Stomach (tissue), 4 donors: Measurements from ENCODE around the gene ERBIN.

Experiments used
- EP300 ChIP-seq: sonication (generic); formaldehyde crosslinking; IDR thresholded peaks from one replicate; pipeline ENCODE4 v1.6.1; 2017; ENCODE audit warnings: antibody characterized with exemption
- POLR2AphosphoS5 ChIP-seq, 3 donors: sonication (generic); formaldehyde crosslinking; IDR thresholded peaks; one replicate each; pipeline ENCODE4 v1.6.1; 2016; ENCODE audit warnings: antibody characterized with exemption in 3 of 3
- TF ChIP-seq, protein P1 (sequence below), 7 experiments: fragments of 450-650 bp in 4 of 7; fragments of 200-600 bp in 3 of 7; sonication (generic) in 3 of 7; IDR thresholded peaks; one replicate each; pipeline ENCODE4 v1.5.1; 2016 to 2019; ENCODE audit warnings: antibody characterized with exemption in 7 of 7, control low read depth in 2 of 7, mild to moderate bottlenecking in 1 of 7

DNA sequence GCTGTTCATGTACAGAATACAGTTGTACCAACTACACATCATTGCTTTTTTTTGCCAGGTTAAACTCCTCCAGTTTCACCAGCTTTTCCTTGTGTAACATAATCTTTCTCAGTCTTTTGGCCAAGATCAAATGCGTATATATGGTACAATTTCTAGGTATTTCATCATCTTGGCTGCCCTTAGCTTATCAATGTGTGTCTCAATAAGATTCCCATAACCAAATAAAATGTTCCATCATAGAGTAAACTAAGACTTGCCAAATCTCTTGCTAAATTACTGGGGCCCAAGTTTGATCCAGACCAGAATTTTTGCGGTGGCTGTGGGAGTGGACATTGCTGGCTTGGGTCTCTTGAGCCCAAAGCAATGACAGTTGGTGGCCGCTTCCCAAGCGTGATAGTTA lies 24.3 kb upstream of the ERBIN start:
- TF ChIP-seq, protein P1, sequence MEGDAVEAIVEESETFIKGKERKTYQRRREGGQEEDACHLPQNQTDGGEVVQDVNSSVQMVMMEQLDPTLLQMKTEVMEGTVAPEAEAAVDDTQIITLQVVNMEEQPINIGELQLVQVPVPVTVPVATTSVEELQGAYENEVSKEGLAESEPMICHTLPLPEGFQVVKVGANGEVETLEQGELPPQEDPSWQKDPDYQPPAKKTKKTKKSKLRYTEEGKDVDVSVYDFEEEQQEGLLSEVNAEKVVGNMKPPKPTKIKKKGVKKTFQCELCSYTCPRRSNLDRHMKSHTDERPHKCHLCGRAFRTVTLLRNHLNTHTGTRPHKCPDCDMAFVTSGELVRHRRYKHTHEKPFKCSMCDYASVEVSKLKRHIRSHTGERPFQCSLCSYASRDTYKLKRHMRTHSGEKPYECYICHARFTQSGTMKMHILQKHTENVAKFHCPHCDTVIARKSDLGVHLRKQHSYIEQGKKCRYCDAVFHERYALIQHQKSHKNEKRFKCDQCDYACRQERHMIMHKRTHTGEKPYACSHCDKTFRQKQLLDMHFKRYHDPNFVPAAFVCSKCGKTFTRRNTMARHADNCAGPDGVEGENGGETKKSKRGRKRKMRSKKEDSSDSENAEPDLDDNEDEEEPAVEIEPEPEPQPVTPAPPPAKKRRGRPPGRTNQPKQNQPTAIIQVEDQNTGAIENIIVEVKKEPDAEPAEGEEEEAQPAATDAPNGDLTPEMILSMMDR (IDR thresholded peaks at IDR 0.05), result no peak
- TF ChIP-seq POLR2AphosphoS5 (IDR thresholded peaks at IDR 0.05) (no peak), EP300 (no peak)
